NCI-H748 treated with DMSO at 0.1 percent for 48 hours (cell line): ENCODE measurements around the gene RAB12.
A peak's percentile ranks its signal among the peaks of the same experiment; 100 is the strongest.
"Not testable (repeated sequence)": the region's sequence is repeated elsewhere in the genome, so short reads cannot be mapped to it uniquely, and the experiment has no call there.

Experiments
- DNase-seq: peaks from one replicate; lab custom pipeline; 2025; lab: John Stamatoyannopoulos, UW

RAB12 gene, protein sequence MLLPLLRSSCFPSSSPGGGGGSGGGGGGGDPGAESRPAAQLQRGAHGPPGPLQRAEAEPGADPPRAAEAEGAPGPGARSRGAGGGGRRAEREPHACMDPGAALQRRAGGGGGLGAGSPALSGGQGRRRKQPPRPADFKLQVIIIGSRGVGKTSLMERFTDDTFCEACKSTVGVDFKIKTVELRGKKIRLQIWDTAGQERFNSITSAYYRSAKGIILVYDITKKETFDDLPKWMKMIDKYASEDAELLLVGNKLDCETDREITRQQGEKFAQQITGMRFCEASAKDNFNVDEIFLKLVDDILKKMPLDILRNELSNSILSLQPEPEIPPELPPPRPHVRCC

GRCh38 chr18:8608795-8609658 lies at the start of gene RAB12:
Gene RAB12, plus strand, starts transcription at chr18:8609437. Its CDS starts 3 bp downstream, at chr18:8609440.
- peak; percentile 76 for DNase-seq

DNA sequence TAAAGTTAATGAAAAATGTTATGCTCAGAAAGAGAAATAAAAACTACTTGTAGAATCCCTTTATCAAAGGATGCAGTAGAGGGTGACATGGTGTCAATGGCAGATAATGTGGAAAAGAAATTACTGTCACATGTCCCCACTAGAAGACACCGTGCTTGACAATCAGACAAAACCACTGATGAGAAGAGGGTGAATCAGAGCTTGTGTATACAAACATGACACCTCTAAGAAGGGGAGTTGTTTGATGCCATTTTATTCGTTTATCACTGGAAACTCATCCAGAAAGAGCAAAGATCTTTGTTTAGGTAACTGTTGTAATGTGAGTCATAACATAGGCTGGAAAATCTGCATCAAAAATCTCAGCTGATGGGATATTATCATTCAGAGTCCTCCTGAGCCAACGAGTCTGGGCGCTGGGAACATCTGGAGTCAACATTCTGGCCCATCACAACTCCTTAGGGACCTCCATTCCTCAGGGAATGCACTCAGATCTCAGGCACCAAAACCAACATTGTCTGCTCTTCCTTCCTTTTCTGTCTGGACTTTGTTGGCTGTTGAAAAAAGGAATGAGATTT lies 49.5 kb upstream of the RAB12 start:
- DNase-seq: peak; percentile 6

DNA sequence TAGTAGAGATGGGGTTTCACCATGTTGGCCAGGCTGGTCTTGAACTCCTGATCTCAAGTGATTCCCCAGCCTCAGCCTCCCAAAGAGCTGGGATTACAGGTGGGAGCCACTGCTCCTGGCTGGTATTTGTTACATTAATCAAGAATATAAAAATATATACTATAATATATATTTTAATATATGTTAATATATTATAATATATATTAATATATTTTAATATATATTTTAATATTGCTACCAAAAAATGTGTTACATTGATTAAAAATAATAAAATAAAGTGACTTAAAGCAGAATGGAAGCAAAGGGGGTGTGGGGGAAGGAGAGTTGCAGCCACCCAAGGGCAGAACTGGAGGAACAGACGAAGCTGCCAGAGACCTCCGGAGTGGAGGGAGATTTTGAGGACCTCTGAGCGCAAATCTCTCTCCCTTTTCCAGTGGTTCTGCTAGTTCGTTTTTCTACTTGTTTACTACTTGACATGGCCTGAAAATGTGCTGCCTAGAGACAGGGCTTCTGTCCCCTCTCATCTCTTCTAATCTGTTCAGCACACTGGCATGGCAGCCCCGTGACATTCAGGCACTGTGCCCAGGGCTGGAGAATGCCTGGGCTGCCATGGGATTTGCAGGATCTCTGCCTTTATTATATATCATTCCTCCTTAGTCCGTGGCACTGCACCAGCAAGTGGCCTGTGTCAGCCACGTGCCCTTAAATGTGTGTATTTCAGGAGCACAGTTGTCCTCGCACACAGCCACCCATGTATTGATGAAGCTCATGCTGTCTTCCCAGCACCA lies 47.9 kb upstream of the RAB12 start:
- DNase-seq: no peak

- DNase-seq: no peak
Measured at GRCh38 chr18:8562070-8562469, 47.2 kb upstream of the RAB12 start.

DNA sequence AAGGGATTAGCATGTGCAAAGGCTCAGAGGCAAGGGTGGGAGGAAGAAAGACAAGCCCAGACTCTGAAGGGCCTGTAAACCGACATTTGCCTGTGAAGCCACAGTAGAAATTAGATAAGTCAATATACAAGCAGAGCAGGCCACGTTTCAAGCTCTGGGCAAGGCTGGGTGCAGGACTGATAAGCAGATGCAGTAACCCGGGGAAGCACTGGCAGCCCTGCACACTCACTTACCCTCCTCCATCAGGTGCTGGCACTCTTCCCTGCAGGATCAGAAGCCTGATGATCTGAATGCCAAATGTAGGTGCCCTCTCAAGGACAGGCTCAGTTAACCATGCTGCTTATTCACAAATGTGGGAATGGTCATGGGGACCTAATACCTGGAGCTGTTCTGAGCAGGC lies 46.3 kb upstream of the RAB12 start:
- no peak for DNase-seq

DNA sequence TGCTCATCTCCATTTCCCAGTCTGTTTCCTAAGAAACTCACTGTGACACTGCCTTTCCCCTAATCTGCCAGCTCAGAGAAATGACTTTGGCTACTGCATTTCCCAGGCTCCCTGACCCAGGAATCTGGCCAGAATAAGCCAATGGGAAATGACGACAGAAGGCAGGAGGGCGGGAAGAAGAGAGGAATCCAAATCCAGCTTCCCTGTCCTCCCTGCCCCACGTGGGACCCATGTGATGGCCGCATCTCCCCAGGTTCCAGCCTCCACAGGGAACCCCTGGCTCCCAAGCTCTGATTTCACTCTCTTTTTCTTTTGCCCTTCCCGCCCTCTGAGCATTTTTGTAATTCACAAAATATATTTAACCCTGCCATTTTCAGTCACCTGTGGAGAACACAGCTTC lies 37.8 kb upstream of the RAB12 start:
- no peak for DNase-seq

DNA sequence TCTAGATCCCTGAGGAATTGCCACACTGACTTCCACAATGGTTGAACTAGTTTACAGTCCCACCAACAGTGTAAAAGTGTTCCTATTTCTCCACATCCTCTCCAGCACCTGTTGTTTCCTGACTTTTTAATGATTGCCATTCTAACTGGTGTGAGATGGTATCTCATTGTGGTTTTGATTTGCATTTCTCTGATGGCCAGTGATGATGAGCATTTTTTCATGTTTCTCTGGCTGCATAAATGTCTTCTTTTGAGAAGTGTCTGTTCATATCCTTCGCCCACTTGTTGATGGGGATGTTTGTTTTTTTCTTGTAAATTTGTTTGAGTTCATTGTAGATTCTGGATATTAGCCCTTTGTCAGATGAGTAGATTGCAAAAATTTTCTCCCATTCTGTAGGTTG lies 35.5 kb upstream of the RAB12 start:
- DNase-seq: not testable (repeated sequence)

DNA sequence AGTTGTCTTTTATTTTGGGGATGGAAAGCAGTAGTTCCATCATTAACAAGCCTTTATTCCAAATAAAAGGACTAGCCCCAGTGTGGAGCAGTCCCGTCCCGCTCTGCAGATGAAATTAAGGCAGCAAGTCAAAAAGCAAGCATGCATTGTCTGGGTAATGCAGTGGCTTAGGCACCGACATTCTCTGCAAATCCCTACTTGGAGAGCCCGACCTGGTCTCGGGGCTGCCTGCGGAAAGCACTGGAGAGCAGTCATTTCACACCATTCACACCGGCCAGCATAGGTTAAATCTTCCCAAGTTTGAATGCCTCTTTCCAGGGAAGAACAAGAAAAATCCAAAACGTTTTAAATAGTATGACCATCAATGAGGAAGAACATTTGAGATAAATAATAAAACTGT lies 24.4 kb upstream of the RAB12 start:
- no peak for DNase-seq

DNA sequence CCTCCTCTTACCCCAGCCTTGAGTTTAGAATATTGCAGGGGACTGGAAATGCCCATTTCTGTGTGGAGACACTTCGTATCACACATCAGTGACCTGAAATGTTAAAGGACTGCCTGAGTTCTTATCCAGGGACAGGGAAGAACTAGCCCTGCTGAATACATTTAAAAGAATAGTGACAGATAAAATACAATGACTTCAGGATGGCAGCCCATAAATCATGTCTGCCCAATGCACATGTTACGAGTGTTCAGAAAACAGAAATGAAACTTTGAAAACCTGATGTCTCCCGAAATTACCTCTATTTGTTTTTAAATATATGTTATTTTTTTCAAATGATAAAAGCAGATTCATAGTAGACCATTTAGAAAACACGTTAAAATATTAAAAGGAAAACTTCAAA lies 22.3 kb upstream of the RAB12 start:
- DNase-seq: no peak

DNA sequence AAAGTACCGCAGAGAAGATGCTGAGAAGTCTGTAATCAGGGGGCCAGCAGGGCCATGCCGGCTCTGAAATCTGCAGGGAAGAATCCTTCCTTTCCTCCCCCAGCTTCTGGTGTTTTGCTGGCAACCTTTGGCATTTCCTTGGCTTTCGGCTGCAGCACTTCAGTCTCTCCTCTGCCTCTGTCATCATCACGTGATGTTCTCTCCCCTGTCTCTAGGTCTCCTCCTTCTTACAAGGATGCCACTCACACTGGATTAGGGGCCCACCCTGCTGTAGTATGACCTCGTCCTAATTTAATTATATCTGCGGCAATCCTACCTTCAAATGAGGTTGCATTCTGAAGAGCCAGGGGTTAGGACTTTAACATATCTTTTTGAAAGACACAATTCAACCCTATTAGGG lies 13.8 kb upstream of the RAB12 start:
- no peak for DNase-seq

DNA sequence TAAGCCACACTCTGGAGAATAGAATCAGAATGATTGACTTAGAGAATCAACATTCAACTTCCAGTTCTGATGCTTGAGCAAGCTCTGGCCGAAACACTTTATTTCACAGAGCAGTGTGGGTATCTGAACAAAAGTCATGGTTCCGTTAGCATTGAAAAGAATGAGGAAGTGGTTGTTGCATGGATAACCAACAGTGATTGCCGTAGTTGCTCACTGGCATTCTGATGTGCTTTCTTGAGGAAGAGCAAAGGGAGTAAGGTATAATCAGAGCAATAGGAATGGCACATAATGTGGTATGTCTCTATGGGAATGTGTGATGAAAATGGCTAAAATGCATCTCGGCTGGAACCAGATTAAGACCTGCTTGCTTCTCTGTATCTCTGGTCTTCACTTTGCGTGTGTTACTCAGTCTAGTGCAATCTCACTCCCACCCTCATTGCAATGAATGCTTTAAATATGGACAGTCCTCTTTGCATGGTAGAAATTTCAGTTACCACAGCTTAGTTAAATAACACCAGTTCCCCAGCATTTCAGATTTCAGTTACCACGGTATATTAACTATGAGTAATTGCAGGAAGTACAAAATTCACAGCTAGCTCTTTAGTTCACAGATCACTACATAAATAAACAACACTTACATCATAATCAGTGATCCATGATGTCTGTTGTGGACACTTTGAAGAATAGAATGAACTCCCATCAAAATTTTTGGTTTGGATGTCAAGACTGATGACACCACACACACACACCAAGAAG lies 7.8 kb upstream of the RAB12 start:
- DNase-seq: no peak

DNA sequence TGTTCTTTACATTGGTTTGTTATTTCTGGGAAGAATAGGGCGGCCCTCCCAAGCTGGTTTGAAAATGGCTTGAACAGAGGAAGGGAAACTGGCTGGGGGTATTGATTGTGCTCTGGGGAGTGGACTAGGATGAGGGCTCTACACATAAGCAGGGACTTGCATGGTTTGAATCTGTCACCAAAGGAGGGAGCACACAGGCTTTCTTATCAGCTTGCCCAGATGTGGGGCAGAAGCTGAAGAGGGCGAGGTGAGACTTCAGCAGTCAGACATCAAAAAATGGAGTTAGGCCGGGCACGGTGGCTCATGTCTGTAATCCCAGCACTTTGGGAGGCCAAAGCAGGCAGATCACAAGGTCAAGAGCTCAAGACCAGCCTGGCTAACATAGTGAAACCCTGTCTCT lies 7.2 kb upstream of the RAB12 start:
- no peak for DNase-seq

- no peak for DNase-seq
Measured at GRCh38 chr18:8602557-8602956, 6.7 kb upstream of the RAB12 start.

- no peak for DNase-seq
Measured at GRCh38 chr18:8603663-8604520, 5.3 kb upstream of the RAB12 start.

GRCh38 chr18:8605974-8606373 lies 3.3 kb upstream of the RAB12 start:
- DNase-seq: no peak

DNA sequence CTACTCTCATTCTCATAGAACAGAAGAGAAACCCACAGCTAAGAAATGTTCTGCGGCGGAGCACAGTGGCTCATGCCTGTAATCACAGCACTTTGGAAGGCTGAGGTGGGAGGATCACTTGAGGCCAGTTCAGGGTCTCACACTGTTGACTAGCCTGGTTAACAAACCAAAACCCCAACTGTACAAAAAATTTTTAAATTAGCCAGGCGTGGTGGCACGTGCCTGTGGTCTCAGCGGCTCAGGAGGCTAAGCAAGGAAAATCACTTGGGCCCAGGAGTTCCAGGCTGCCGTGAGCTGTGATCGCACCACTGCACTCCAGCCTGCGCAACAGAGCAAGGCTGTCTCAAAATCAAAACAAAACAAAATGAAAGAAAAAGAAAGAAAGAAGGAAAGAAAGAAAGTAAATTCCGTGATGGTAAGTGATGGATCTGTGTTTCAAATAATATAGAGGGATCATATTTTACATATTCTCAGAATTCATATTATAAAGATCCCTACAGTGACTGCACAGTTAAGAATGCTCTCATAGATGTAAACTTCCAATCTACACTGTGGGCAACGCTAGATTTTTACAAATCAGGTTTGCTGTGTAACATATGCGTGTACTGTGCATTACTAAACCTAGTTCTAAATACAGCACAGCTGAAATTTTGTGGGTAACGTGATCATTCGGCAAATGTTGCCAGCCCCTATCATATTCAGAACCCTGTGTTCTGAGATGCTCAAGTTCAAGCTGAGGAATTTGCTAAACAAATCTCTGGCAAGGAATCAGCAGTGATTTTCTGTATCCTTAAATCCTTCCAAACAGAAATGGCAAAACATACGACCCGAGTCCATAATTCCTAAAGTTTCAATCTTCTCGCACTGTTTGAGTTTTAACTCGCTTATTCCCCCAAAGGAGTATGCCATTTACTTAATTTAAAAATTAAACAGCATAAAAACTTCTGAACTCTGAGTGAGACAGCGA lies 1.2 kb upstream of the RAB12 start:
- DNase-seq: no peak

DNA sequence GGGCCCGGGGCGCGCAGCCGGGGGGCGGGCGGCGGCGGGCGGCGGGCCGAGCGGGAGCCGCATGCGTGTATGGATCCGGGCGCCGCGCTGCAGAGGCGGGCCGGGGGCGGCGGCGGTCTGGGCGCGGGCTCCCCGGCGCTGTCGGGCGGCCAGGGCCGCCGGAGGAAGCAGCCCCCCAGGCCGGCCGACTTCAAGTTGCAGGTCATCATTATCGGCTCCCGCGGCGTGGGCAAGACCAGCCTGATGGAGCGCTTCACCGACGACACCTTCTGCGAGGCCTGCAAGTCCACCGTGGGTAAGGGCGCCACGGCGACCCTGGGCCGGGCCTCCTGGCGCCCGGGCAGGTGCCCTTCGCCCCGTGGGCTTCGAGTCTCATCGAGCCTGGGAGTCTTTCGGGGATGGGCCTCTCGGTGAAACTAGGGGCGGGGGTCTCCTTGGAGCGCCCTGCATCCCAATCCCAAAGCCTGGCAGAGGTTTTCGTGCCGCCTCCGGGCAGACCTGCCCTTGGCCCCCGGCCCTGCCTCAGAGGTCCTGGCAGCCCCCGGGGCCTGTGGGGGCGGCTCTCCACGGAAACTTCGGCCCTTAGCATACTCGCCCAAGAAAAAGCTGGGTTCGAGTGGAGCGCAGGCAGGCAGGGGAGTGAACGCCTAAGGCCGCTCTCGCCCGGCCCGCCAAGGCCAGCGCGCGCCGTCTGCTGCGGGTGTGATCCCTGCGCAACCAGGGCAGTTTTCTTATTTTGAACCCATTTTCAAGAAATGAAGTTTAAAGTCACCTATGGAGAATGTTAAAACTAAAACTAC lies 622 bp downstream of the RAB12 start:
- DNase-seq: no peak

DNA sequence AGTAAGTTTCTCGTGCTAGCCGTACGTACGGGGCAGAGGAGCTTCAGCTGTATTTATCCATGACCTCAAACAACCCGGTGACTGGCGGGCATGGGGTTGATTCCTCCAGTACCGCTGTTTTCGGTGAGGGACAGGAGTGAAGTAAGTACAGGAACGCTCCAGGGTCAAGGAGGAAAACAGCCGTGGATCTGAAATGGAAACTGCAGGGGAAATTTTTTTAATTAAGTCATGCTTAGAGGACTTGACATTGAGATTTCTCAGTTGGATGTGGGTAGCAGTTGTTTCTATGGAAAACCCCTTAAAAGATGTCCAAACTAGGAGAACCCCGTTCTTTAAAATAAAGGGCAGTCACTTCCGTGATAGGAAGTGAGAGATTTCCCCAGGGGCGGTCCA lies 1.2 kb downstream of the RAB12 start:
- DNase-seq: no peak
